ENCODE results near the gene OR6X1. TPM values are rescaled to one million over a fixed set of nuclear protein-coding genes. Genes with fewer than 3 reads are reported as not detected.
"Not testable (repeated sequence)": the region's sequence is repeated elsewhere in the genome, so short reads cannot be mapped to it uniquely, and the experiment has no call there.

OR6X1 gene
- total RNA-seq, 1 experiment from 2014 or later = not detected

DNA sequence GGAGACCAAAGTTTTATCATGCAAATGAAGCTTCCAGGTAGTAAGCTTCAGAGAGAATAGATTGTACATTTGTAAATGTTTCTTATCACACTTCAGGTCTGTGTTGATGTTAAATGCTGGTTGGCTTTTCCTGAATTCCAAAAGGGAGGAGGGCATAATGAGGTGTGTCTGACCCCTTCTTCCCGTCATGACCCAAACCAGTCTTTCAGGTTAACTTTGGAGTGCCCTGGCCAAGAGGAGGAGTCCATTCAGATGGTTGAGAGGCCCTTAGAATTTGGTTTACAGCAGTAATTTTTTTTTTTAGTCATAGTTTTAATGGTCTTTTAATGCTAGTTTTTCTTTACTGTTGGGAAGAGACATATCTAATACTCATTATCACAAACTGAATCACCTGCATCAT is 2.5 kb downstream of the OR6X1 start:
- intact Hi-C loops (cut with micrococcal nuclease; ENCODE audit: unreplicated experiment) = no loop called here
- DNase-seq (ENCODE audit: low spot score) = no peak

DNA sequence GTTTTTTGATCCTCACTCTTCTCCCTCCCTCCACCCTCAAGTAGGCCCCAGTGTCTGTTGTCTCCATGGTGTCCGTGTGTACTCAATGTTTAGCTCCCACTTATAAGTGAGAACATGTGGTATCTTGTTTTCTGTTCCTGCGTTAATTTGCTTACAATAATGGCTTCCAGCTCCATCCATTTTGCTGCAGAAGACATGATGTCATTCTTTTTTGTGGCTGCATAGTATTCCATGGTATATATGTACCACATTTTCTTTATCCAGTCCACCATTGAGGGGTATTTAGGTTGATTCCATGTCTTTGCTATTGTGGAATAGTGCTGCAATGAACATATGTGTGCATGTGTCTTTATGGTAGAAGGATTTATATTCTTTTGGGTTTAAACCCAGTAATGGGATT is 6.0 kb downstream of the OR6X1 start:
- BruUV-seq (replicated peaks); H3K27me3 ChIP-seq (replicated peaks; ENCODE audit: insufficient read depth, low read depth, low read length, poor library complexity); POLR2A ChIA-PET (ENCODE audit: low non-redundant PET); intact Hi-C loops (cut with micrococcal nuclease; ENCODE audit: unreplicated experiment); H3K27ac ChIP-seq (ENCODE audit: low read depth, low read length, poor library complexity, severe bottlenecking); H3K36me3 ChIP-seq (ENCODE audit: insufficient read depth, low read length, poor library complexity, severe bottlenecking); H3K9me3 ChIP-seq (ENCODE audit: low read depth, low read length, poor library complexity, severe bottlenecking); H3K4me3 ChIP-seq (ENCODE audit: low read depth, low read length, poor library complexity, severe bottlenecking); CTCF ChIA-PET; H3K4me1 ChIP-seq (ENCODE audit: insufficient read depth, low read length, poor library complexity, severe bottlenecking); DNase-seq (ENCODE audit: low spot score): not testable (repeated sequence)

More for the DNA sequence above, 2.5 kb downstream of the OR6X1 start:
- ChIA-PET POLR2A (ENCODE audit: low non-redundant PET) (no interaction called here), CTCF (no interaction called here)
- Histone ChIP-seq H3K4me1 (ENCODE audit: insufficient read depth, low read length, poor library complexity, severe bottlenecking) (no peaks in the 10 kb centered on the region), H3K36me3 (ENCODE audit: insufficient read depth, low read length, poor library complexity, severe bottlenecking) (no peaks in the 10 kb centered on the region), H3K4me3 (ENCODE audit: low read depth, low read length, poor library complexity, severe bottlenecking) (no peak overlapping the region), H3K27ac (ENCODE audit: low read depth, low read length, poor library complexity, severe bottlenecking) (no peak overlapping the region), H3K9me3 (ENCODE audit: low read depth, low read length, poor library complexity, severe bottlenecking) (no peaks in the 10 kb centered on the region), H3K27me3 (replicated peaks; ENCODE audit: insufficient read depth, low read depth, low read length, poor library complexity) (peaks cover under 1% of the 10 kb centered on the region)
- TF ChIP-seq, protein P1, sequence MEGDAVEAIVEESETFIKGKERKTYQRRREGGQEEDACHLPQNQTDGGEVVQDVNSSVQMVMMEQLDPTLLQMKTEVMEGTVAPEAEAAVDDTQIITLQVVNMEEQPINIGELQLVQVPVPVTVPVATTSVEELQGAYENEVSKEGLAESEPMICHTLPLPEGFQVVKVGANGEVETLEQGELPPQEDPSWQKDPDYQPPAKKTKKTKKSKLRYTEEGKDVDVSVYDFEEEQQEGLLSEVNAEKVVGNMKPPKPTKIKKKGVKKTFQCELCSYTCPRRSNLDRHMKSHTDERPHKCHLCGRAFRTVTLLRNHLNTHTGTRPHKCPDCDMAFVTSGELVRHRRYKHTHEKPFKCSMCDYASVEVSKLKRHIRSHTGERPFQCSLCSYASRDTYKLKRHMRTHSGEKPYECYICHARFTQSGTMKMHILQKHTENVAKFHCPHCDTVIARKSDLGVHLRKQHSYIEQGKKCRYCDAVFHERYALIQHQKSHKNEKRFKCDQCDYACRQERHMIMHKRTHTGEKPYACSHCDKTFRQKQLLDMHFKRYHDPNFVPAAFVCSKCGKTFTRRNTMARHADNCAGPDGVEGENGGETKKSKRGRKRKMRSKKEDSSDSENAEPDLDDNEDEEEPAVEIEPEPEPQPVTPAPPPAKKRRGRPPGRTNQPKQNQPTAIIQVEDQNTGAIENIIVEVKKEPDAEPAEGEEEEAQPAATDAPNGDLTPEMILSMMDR (conservative IDR thresholded peaks at IDR 0.05; ENCODE audit: low read depth, low read length) = no peak
- no peak for TF ChIP-seq EZH2 (IDR thresholded peaks at IDR 0.05; ENCODE audit: borderline replicate concordance, low read depth, low read length, poor library complexity, severe bottlenecking)
- no TSS peak for BruUV-seq (replicated peaks)

DNA sequence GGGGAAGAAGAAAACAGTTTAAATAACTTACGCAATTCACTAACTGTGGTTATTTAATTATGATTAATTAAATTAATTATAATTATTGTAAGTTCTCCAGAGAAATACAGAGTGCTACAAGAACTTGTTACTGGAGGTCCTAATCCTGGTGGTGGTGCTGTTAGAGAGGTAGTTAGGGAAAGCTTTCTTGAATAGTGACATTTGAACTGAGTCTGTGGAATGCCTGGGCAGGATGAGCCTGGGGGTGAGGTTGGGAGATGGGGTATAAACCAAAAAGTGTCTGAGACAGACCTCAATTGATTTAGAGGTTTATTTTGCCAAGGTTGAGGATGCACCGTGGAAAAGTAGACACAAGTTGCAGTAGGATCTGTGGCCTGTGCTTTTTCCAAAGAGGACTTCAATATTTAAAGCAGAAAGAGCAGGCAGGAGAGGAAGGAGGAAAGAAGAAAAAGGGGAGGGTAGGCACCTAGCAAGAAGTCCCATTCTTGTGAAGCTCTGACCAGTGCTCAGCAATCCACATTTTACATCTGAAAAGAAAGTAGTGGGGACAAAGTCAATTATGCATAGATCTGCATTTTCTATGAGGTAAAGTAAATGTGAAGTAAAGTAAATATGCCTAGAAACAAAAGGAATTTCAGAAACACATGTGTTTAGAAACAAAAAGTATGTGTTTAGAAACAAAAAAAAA is 8.4 kb downstream of the OR6X1 start:
- CTCF ChIA-PET = no interaction called here
- H3K27ac ChIP-seq (ENCODE audit: low read depth, low read length, poor library complexity, severe bottlenecking) = no peak overlapping the region
- no peaks in the 10 kb centered on the region for H3K9me3 ChIP-seq (ENCODE audit: low read depth, low read length, poor library complexity, severe bottlenecking)
- H3K4me1 ChIP-seq (ENCODE audit: insufficient read depth, low read length, poor library complexity, severe bottlenecking) = peaks cover 6% of the 10 kb centered on the region
- no peaks in the 10 kb centered on the region for H3K27me3 ChIP-seq (replicated peaks; ENCODE audit: insufficient read depth, low read depth, low read length, poor library complexity)
- no peak for TF ChIP-seq EZH2 (IDR thresholded peaks at IDR 0.05; ENCODE audit: borderline replicate concordance, low read depth, low read length, poor library complexity, severe bottlenecking)
- TF ChIP-seq, protein P1 (conservative IDR thresholded peaks at IDR 0.05; ENCODE audit: low read depth, low read length) = no peak
- POLR2A ChIA-PET (ENCODE audit: low non-redundant PET) = no interaction called here
- H3K36me3 ChIP-seq (ENCODE audit: insufficient read depth, low read length, poor library complexity, severe bottlenecking) = no peaks in the 10 kb centered on the region
- DNase-seq (ENCODE audit: low spot score) = no peak
- intact Hi-C loops (cut with micrococcal nuclease; ENCODE audit: unreplicated experiment) = no loop called here
- no TSS peak for BruUV-seq (replicated peaks)
- H3K4me3 ChIP-seq (ENCODE audit: low read depth, low read length, poor library complexity, severe bottlenecking) = no peak overlapping the region

DNA sequence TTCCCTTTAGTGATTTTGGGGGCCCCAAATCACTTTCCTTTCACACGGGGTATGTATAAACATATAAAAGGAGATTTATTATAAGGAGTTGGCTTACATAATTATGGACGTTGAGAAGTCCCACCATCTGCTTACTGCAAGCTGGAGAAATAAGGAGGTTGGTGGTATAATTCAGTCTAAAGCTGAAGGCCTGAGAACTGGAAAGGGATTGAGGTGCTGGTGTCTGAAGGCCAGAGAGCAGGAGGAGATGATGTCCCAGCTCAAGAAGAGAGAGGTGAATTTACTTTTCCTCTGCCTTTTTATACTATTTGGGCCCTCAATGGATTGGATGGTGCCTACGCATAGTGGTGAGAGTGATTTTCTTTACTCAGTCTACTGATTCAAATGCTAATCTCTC is 11.6 kb downstream of the OR6X1 start:
- TF ChIP-seq EZH2 (IDR thresholded peaks at IDR 0.05; ENCODE audit: borderline replicate concordance, low read depth, low read length, poor library complexity, severe bottlenecking) = no peak
- TF ChIP-seq, protein P1 (conservative IDR thresholded peaks at IDR 0.05; ENCODE audit: low read depth, low read length) = no peak
- ChIA-PET POLR2A (ENCODE audit: low non-redundant PET) (no interaction called here), CTCF (no interaction called here)
- no peak overlapping the region for H3K27ac ChIP-seq (ENCODE audit: low read depth, low read length, poor library complexity, severe bottlenecking)
- intact Hi-C loops (cut with micrococcal nuclease; ENCODE audit: unreplicated experiment) = no loop called here
- H3K27me3 ChIP-seq (replicated peaks; ENCODE audit: insufficient read depth, low read depth, low read length, poor library complexity) = no peaks in the 10 kb centered on the region
- DNase-seq (ENCODE audit: low spot score) = no peak
- peaks cover 13% of the 10 kb centered on the region for H3K4me1 ChIP-seq (ENCODE audit: insufficient read depth, low read length, poor library complexity, severe bottlenecking)
- BruUV-seq (replicated peaks) = no TSS peak
- H3K36me3 ChIP-seq (ENCODE audit: insufficient read depth, low read length, poor library complexity, severe bottlenecking) = peaks cover 21% of the 10 kb centered on the region
- no peak overlapping the region for H3K4me3 ChIP-seq (ENCODE audit: low read depth, low read length, poor library complexity, severe bottlenecking)
- peaks cover 3% of the 10 kb centered on the region for H3K9me3 ChIP-seq (ENCODE audit: low read depth, low read length, poor library complexity, severe bottlenecking)

Measured in A673 (cell line).